HEK293 (cell line): ENCODE results near the gene ADGB.

ENCODE experiments used
- CTCF ChIA-PET: fragments of 350-600 bp; formaldehyde crosslinking; extraction: SDS; loops from one replicate; lab custom pipeline; 2021; ENCODE audit warnings: antibody characterized with exemption; lab: Yijun Ruan, JAX
- POLR2A ChIA-PET: fragments of 300-600 bp; formaldehyde crosslinking; extraction: SDS; loops from one replicate; lab custom pipeline; 2020; ENCODE audit warnings: antibody characterized with exemption, inconsistent platforms; lab: Yijun Ruan, JAX
- H3K27ac ChIP-seq: fragments of 200-500 bp; sonication (Bioruptor generic); 2 replicates; pipeline ENCODE4 v1.5.1; 2014; ENCODE audit warnings: low read depth, low read length, control low read depth, inconsistent platforms; ENCODE audit errors: extremely low read depth
- H3K36me3 ChIP-seq, 2 experiments: fragments of 200-500 bp in 1 of 2; sonication (Bioruptor generic) in 1 of 2; 1 replicate in 1 of 2; 2 replicates in 1 of 2; pipeline ENCODE4 v1.5.1; 2014 to 2017; ENCODE audit warnings: inconsistent platforms in 2 of 2, low read length in 2 of 2; ENCODE audit not compliant: control insufficient read depth in 2 of 2, insufficient read depth in 1 of 2
- H3K4me1 ChIP-seq: fragments of 200-500 bp; sonication (Bioruptor generic); 2 replicates; pipeline ENCODE4 v1.5.1; 2014; ENCODE audit warnings: mild to moderate bottlenecking, low read length, inconsistent platforms; ENCODE audit not compliant: control insufficient read depth, insufficient read depth
- H3K4me3 ChIP-seq: 2 replicates; pipeline ENCODE4 v1.5.1; 2011; ENCODE audit warnings: low read depth, mild to moderate bottlenecking, control low read depth, low read length, moderate library complexity
- H3K9me3 ChIP-seq: fragments of 200-500 bp; sonication (Bioruptor generic); 2 replicates; pipeline ENCODE4 v1.5.1; 2014; ENCODE audit warnings: low read depth, low read length, inconsistent platforms; ENCODE audit not compliant: control insufficient read depth, insufficient read depth
- BCL11B ChIP-seq: fragments of 450-650 bp; formaldehyde crosslinking; IDR thresholded peaks from 2 replicates; pipeline ENCODE4 v1.5.1; 2016; ENCODE audit warnings: low read depth, missing biosample characterization, missing genetic modification characterization
- KLF9 ChIP-seq: fragments of 450-650 bp; formaldehyde crosslinking; IDR thresholded peaks from 2 replicates; pipeline ENCODE4 v1.5.1; 2016; ENCODE audit warnings: missing biosample characterization, missing genetic modification characterization, low read depth
- RBAK ChIP-seq: fragments of 450-650 bp; formaldehyde crosslinking; IDR thresholded peaks from 2 replicates; pipeline ENCODE4 v1.5.1; 2016; ENCODE audit warnings: missing biosample characterization, missing genetic modification characterization
- SP3 ChIP-seq: fragments of 450-650 bp; formaldehyde crosslinking; IDR thresholded peaks from 2 replicates; pipeline ENCODE4 v1.5.1; 2016; ENCODE audit warnings: missing biosample characterization, missing genetic modification characterization
- YY2 ChIP-seq: fragments of 450-650 bp; formaldehyde crosslinking; IDR thresholded peaks from 2 replicates; pipeline ENCODE4 v1.5.1; 2016; ENCODE audit warnings: missing biosample characterization, missing genetic modification characterization
- ZBTB21 ChIP-seq: fragments of 450-650 bp; formaldehyde crosslinking; IDR thresholded peaks from 2 replicates; pipeline ENCODE4 v1.5.1; 2017; ENCODE audit warnings: missing biosample characterization, missing genetic modification characterization
- ZBTB44 ChIP-seq: fragments of 450-650 bp; IDR thresholded peaks from 2 replicates; pipeline ENCODE4 v1.5.1; 2018; ENCODE audit warnings: missing biosample characterization, mild to moderate bottlenecking, missing genetic modification characterization
- ZBTB8A ChIP-seq: fragments of 450-650 bp; formaldehyde crosslinking; IDR thresholded peaks from 2 replicates; pipeline ENCODE4 v1.5.1; 2016; ENCODE audit warnings: missing biosample characterization, missing genetic modification characterization
- ZNF114 ChIP-seq: fragments of 450-650 bp; formaldehyde crosslinking; IDR thresholded peaks from 2 replicates; pipeline ENCODE4 v1.5.0; 2017; ENCODE audit warnings: missing biosample characterization, missing genetic modification characterization
- ZNF133 ChIP-seq: fragments of 450-650 bp; formaldehyde crosslinking; IDR thresholded peaks from 2 replicates; pipeline ENCODE4 v1.5.1; 2016; ENCODE audit warnings: missing biosample characterization, missing genetic modification characterization
- ZNF155 ChIP-seq: fragments of 450-650 bp; formaldehyde crosslinking; IDR thresholded peaks from 2 replicates; pipeline ENCODE4 v1.5.1; 2016; ENCODE audit warnings: missing biosample characterization, missing genetic modification characterization
- ZNF548 ChIP-seq: fragments of 450-650 bp; formaldehyde crosslinking; IDR thresholded peaks from 2 replicates; pipeline ENCODE4 v1.5.1; 2016; ENCODE audit warnings: missing biosample characterization, missing genetic modification characterization
- ZNF585B ChIP-seq: fragments of 450-650 bp; formaldehyde crosslinking; IDR thresholded peaks from 2 replicates; pipeline ENCODE4 v1.5.1; 2016; ENCODE audit warnings: missing biosample characterization, missing genetic modification characterization
- ZNF639 ChIP-seq: fragments of 450-650 bp; formaldehyde crosslinking; IDR thresholded peaks from 2 replicates; pipeline ENCODE4 v1.5.1; 2016; ENCODE audit warnings: missing biosample characterization, missing genetic modification characterization
- ZNF654 ChIP-seq: fragments of 450-650 bp; formaldehyde crosslinking; IDR thresholded peaks from 2 replicates; pipeline ENCODE4 v1.5.1; 2016; ENCODE audit warnings: low read depth, missing biosample characterization, missing genetic modification characterization
- ZNF677 ChIP-seq: fragments of 450-650 bp; IDR thresholded peaks from 2 replicates; pipeline ENCODE4 v1.5.0; 2018; ENCODE audit warnings: missing biosample characterization, mild to moderate bottlenecking, missing genetic modification characterization, moderate library complexity
- ZNF777 ChIP-seq: fragments of 450-650 bp; formaldehyde crosslinking; IDR thresholded peaks from 2 replicates; pipeline ENCODE4 v1.5.1; 2017; ENCODE audit warnings: missing biosample characterization, missing genetic modification characterization, borderline replicate concordance
- ZSCAN18 ChIP-seq: fragments of 450-650 bp; formaldehyde crosslinking; IDR thresholded peaks from 2 replicates; pipeline ENCODE4 v1.5.1; 2016; ENCODE audit warnings: missing biosample characterization, missing genetic modification characterization
- TF ChIP-seq, protein P1 (sequence below): fragments of 450-650 bp; formaldehyde crosslinking; IDR thresholded peaks from 2 replicates; pipeline ENCODE4 v1.5.1; 2017; ENCODE audit warnings: missing biosample characterization, missing genetic modification characterization
- TF ChIP-seq, protein P2 (sequence below): fragments of 450-650 bp; formaldehyde crosslinking; conservative IDR thresholded peaks from 2 replicates; pipeline ENCODE4 v1.5.1; 2016; ENCODE audit warnings: low read depth, missing biosample characterization, missing genetic modification characterization
- TF ChIP-seq, protein P3 (sequence below): fragments of 450-650 bp; formaldehyde crosslinking; IDR thresholded peaks from 2 replicates; pipeline ENCODE4 v1.5.1; 2016; ENCODE audit warnings: missing biosample characterization, missing genetic modification characterization

ADGB gene

DNA sequence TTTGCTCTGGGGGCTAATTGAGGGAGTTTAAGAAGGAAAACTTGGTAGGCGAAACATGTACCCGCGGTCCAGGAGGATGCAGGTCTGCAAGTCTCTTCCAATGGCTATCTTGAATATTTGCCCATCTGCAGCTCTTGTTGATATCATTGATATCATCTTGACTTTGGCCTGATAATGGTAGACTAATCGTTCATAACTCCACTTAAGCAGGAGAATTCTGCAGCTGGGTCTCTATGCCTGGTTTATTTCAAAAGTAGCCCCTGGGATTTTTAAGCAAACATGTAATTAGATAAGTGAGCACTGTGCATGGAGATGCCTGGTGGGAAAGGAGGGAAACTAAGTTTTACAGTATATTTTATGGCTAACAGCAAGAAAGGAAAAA lies 52.7 kb downstream of the ADGB start:
- no peak for TF ChIP-seq ZNF777 (tag by site-specific recombination)
- TF ChIP-seq ZNF639: no peak
- no peak for TF ChIP-seq ZNF677 (tag by site-specific recombination)
- TF ChIP-seq, protein P1, sequence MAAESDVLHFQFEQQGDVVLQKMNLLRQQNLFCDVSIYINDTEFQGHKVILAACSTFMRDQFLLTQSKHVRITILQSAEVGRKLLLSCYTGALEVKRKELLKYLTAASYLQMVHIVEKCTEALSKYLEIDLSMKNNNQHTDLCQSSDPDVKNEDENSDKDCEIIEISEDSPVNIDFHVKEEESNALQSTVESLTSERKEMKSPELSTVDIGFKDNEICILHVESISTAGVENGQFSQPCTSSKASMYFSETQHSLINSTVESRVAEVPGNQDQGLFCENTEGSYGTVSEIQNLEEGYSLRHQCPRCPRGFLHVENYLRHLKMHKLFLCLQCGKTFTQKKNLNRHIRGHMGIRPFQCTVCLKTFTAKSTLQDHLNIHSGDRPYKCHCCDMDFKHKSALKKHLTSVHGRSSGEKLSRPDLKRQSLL (tag by site-specific recombination): no peak
- TF ChIP-seq ZBTB8A (tag by site-specific recombination): no peak
- TF ChIP-seq BCL11B (tag by site-specific recombination): no peak
- no peak for TF ChIP-seq YY2
- no peak for TF ChIP-seq ZNF114 (tag by site-specific recombination)
- TF ChIP-seq, protein P2, sequence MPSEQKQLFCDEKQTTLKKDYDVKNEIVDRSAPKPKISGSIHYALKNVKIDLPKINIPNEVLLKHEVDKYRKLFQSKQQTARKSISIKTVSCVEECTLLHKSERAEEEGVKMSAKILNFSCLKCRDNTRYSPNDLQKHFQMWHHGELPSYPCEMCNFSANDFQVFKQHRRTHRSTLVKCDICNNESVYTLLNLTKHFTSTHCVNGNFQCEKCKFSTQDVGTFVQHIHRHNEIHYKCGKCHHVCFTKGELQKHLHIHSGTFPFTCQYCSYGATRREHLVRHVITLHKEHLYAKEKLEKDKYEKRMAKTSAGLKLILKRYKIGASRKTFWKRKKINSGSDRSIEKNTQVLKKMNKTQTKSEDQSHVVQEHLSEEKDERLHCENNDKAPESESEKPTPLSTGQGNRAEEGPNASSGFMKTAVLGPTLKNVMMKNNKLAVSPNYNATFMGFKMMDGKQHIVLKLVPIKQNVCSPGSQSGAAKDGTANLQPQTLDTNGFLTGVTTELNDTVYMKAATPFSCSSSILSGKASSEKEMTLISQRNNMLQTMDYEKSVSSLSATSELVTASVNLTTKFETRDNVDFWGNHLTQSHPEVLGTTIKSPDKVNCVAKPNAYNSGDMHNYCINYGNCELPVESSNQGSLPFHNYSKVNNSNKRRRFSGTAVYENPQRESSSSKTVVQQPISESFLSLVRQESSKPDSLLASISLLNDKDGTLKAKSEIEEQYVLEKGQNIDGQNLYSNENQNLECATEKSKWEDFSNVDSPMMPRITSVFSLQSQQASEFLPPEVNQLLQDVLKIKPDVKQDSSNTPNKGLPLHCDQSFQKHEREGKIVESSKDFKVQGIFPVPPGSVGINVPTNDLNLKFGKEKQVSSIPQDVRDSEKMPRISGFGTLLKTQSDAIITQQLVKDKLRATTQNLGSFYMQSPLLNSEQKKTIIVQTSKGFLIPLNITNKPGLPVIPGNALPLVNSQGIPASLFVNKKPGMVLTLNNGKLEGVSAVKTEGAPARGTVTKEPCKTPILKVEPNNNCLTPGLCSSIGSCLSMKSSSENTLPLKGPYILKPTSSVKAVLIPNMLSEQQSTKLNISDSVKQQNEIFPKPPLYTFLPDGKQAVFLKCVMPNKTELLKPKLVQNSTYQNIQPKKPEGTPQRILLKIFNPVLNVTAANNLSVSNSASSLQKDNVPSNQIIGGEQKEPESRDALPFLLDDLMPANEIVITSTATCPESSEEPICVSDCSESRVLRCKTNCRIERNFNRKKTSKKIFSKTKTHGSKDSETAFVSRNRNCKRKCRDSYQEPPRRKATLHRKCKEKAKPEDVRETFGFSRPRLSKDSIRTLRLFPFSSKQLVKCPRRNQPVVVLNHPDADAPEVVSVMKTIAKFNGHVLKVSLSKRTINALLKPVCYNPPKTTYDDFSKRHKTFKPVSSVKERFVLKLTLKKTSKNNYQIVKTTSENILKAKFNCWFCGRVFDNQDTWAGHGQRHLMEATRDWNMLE: no peak
- TF ChIP-seq ZNF548 (tag by site-specific recombination): no peak
- TF ChIP-seq ZBTB21 (tag by site-specific recombination): no peak
- TF ChIP-seq KLF9 (tag by site-specific recombination): no peak
- no peaks in the 10 kb centered on the region for H3K4me1 ChIP-seq
- H3K4me3 ChIP-seq: no peak overlapping the region
- CTCF ChIA-PET: no interaction called here
- no peaks in the 10 kb centered on the region for H3K36me3 ChIP-seq
- POLR2A ChIA-PET: no interaction called here
- H3K9me3 ChIP-seq: no peaks in the 10 kb centered on the region
- no peak overlapping the region for H3K27ac ChIP-seq

DNA sequence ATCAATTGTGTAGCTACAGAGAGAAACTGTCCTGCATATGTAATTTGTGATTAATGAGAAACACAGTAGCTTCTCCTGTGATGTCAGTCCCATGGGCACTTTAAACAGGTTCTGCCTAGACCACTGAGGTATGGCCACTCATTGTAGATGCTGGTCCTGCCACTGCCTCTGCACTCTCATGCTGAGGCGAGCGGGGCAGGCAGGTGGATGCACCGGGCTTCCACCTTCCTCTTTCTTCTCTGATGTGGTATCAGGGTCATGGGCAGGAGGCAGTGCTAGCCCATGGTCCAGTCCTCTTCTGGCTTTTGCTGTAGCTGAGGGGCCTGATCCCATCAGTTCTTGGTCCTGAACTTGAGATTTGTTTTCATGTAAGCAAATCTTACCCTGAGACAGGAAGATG lies 58.7 kb downstream of the ADGB start:
- TF ChIP-seq ZSCAN18 (tag by site-specific recombination): no peak
- TF ChIP-seq ZNF585B: no peak
- no peak for TF ChIP-seq SP3 (tag by site-specific recombination)
- TF ChIP-seq, protein P3, sequence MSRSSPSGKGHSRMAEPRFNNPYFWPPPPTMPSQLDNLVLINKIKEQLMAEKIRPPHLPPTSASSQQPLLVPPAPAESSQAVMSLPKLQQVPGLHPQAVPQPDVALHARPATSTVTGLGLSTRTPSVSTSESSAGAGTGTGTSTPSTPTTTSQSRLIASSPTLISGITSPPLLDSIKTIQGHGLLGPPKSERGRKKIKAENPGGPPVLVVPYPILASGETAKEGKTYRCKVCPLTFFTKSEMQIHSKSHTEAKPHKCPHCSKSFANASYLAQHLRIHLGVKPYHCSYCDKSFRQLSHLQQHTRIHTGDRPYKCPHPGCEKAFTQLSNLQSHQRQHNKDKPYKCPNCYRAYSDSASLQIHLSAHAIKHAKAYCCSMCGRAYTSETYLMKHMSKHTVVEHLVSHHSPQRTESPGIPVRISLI: no peak
- TF ChIP-seq RBAK: no peak
- no peak for TF ChIP-seq ZNF155 (tag by site-specific recombination)
- no peak for TF ChIP-seq ZBTB44
- TF ChIP-seq ZNF654: no peak
- no peak for TF ChIP-seq ZNF777 (tag by site-specific recombination)
- TF ChIP-seq ZNF133 (tag by site-specific recombination): no peak
- no peaks in the 10 kb centered on the region for H3K36me3 ChIP-seq
- no peaks in the 10 kb centered on the region for H3K4me1 ChIP-seq
- H3K9me3 ChIP-seq: no peaks in the 10 kb centered on the region
- POLR2A ChIA-PET: no interaction called here
- no peak overlapping the region for H3K4me3 ChIP-seq
- CTCF ChIA-PET: interaction anchor here (0.6 kb wide), 1 partner anchor 111 kb away, joined by 3 read pairs; no protein-coding TSS in a partner anchor
- no peak overlapping the region for H3K27ac ChIP-seq
